ENCODE measurements around the gene TTLL5. TPM values are rescaled to one million over a fixed set of nuclear protein-coding genes. Genes with fewer than 3 reads are reported as not detected.

The TTLL5 gene
- total RNA-seq, 4 donors from 2014 or later, result 32.4 to 183 (median 40.6) TPM

DNA sequence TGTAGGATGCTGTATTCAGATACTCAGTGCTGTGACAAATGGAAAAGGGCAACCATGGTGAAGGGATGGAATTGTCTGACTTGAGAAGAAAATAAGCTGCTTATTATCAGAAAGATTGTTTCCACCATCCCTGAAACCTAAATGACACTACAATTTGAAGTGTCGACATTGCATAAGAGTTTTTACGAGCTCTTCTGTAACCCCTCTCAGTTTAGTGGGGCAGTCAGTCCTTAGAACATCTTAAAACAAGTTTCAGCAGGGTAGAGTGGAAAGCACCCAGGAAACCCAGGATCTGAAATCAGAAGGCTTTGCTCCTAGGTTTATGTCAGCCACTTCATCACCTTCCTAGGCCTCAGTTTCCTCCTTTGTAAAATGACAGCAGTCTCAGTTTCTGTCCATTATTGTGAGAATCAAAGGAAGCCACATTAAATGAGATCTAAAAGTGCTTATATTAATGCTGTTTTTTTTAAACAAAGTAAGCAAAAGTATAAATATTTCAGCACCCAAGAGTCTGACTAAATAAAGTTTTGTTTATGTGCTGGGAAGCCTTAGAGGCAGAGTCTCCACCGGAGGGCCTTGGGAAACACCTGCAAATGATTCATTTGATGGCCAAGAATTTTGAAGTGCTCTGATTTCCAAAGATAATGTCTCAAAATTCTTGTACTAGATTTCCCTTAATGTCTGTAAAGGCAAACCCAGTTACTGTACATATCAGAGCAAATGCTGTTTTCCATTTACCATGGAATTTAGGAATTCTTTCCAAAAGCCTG, 326.3 kb downstream of the TTLL5 start:
- peaks cover 0 to 5% of the 10 kb centered on the region in 2 donors for H3K4me1 ChIP-seq
- intact Hi-C loops (cut with DNase I; ENCODE audit: low total_unique reads), result no loop called here

DNA sequence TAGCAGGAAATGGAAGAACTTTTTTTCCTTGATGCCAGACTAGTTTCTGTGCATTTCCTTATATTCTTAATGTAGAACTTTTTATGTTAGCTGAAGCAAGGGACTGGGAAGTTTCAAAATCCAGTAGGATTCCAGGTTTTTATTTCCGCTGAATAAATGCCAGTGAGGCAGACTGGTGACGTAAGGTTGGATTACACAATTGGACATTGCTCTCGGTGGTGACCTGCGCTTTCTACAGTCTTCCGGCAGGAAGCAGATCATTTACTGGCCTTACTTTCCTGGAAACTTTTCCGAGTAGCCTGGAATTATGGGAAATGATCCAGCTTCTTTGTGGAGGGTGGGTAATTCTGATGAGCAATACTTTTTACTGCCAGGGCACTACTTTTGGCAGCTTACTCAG, 328.1 kb downstream of the TTLL5 start:
- Histone ChIP-seq H3K4me1 (peaks cover 0 to 5% of the 10 kb centered on the region in 2 donors), H3K27me3 (no peaks in the 10 kb centered on the region), H3K9me3 (no peaks in the 10 kb centered on the region), H3K27ac (peak overlapping the region; percentile 81 to 87), H3K36me3 (no peaks in the 10 kb centered on the region), H3K4me3 (no peak overlapping the region)
- TF ChIP-seq, protein P1, sequence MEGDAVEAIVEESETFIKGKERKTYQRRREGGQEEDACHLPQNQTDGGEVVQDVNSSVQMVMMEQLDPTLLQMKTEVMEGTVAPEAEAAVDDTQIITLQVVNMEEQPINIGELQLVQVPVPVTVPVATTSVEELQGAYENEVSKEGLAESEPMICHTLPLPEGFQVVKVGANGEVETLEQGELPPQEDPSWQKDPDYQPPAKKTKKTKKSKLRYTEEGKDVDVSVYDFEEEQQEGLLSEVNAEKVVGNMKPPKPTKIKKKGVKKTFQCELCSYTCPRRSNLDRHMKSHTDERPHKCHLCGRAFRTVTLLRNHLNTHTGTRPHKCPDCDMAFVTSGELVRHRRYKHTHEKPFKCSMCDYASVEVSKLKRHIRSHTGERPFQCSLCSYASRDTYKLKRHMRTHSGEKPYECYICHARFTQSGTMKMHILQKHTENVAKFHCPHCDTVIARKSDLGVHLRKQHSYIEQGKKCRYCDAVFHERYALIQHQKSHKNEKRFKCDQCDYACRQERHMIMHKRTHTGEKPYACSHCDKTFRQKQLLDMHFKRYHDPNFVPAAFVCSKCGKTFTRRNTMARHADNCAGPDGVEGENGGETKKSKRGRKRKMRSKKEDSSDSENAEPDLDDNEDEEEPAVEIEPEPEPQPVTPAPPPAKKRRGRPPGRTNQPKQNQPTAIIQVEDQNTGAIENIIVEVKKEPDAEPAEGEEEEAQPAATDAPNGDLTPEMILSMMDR (IDR thresholded peaks at IDR 0.05), result no peak
- no peak for TF ChIP-seq POLR2A (IDR thresholded peaks at IDR 0.05)
- DNase-seq, result peak; percentile 71 to 85
- intact Hi-C loops (cut with DNase I; ENCODE audit: low total_unique reads), result no loop called here

More for the DNA sequence above, 326.3 kb downstream of the TTLL5 start:
- Histone ChIP-seq H3K36me3 (no peaks in the 10 kb centered on the region), H3K9me3 (no peaks in the 10 kb centered on the region), H3K27me3 (no peaks in the 10 kb centered on the region), H3K27ac (peak overlapping the region; percentile 81 to 87), H3K4me3 (no peak overlapping the region)
- no peak for TF ChIP-seq POLR2A (IDR thresholded peaks at IDR 0.05)
- TF ChIP-seq, protein P1 (IDR thresholded peaks at IDR 0.05), result no peak
- no peak for DNase-seq

GRCh38 chr14:75990297-75990696, 329.3 kb downstream of the TTLL5 start:
- Histone ChIP-seq H3K4me1 (peaks cover 5 to 7% of the 10 kb centered on the region in 2 donors), H3K36me3 (no peaks in the 10 kb centered on the region), H3K27ac (peak overlapping the region; percentile 81 to 87)

DNA sequence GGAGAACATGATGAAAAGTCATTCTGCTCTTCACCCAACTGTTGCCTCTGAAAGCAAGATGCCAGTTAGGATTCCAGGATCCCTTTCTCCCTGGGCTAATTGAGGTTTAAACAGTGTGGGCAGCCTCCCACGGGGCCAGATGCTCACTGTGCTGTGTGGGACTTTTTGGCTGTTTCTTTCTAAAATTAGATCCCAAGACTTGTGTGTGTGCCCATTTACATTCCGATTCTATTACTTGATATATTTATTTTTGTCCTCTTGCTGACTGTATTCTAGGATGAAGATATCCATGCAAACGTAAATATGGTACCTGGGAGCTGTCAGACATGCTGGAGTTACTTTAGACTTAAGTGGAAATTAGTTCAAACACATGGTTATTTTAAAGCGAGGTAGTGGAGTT, 330.7 kb downstream of the TTLL5 start:
- Histone ChIP-seq H3K4me1 (peaks cover 5 to 7% of the 10 kb centered on the region in 2 donors), H3K4me3 (no peak overlapping the region), H3K9me3 (no peaks in the 10 kb centered on the region), H3K27ac (peak overlapping the region in 1 of 2 donors; percentile 77), H3K36me3 (no peaks in the 10 kb centered on the region), H3K27me3 (no peaks in the 10 kb centered on the region)
- intact Hi-C loops (cut with DNase I; ENCODE audit: low total_unique reads), result no loop called here
- TF ChIP-seq POLR2A (IDR thresholded peaks at IDR 0.05), result no peak
- no peak for DNase-seq

More at GRCh38 chr14:75990297-75990696, 329.3 kb downstream of the TTLL5 start:
- H3K27me3 ChIP-seq, result no peaks in the 10 kb centered on the region
- no peaks in the 10 kb centered on the region for H3K9me3 ChIP-seq
- intact Hi-C loops (cut with DNase I; ENCODE audit: low total_unique reads), result no loop called here
- DNase-seq, result no peak
- TF ChIP-seq POLR2A (IDR thresholded peaks at IDR 0.05), result no peak
- TF ChIP-seq, protein P1 (IDR thresholded peaks at IDR 0.05), result no peak
- no peak overlapping the region for H3K4me3 ChIP-seq

GRCh38 chr14:75993567-75994041, 332.6 kb downstream of the TTLL5 start:
- no peak for TF ChIP-seq POLR2A (IDR thresholded peaks at IDR 0.05)
- TF ChIP-seq, protein P1 (IDR thresholded peaks at IDR 0.05), result no peak
- no peaks in the 10 kb centered on the region for H3K27me3 ChIP-seq
- no peaks in the 10 kb centered on the region for H3K9me3 ChIP-seq
- peaks cover 3 to 7% of the 10 kb centered on the region in 2 donors for H3K4me1 ChIP-seq
- no peak for DNase-seq
- intact Hi-C loops (cut with DNase I; ENCODE audit: low total_unique reads), result no loop called here
- no peaks in the 10 kb centered on the region for H3K36me3 ChIP-seq
- H3K27ac ChIP-seq, result peak overlapping the region in 1 of 2 donors; percentile 86
- H3K4me3 ChIP-seq, result no peak overlapping the region
